ENCODE data around the gene TRIM43B.
"Not testable (repeated sequence)": the region's sequence is repeated elsewhere in the genome, so short reads cannot be mapped to it uniquely, and the experiment has no call there.

Gene TRIM43B

GRCh38 chr2:95484654-95485053 is at the start of gene TRIM43B:
TSS of gene TRIM43B (minus strand) at chr2:95484754. CDS start at chr2:95482714, 2,040 bp downstream.
- DNase-seq: not testable (repeated sequence)

- no peak for DNase-seq
These were observed 46.8 kb upstream of the TRIM43B start for GRCh38 chr2:95531254-95531771.

- DNase-seq: no peak
These were observed 46.2 kb upstream of the TRIM43B start for GRCh38 chr2:95530734-95531133.

- peak; percentile 34 to 49 for DNase-seq
These were observed 42.1 kb upstream of the TRIM43B start for GRCh38 chr2:95526360-95527341.

GRCh38 chr2:95525294-95526035 is 40.9 kb upstream of the TRIM43B start:
- no peak for DNase-seq

GRCh38 chr2:95524195-95524594 is 39.6 kb upstream of the TRIM43B start:
- no peak for DNase-seq

GRCh38 chr2:95514718-95515117 is 30.2 kb upstream of the TRIM43B start:
- no peak for DNase-seq

- not testable (repeated sequence) for DNase-seq
These were observed 29.7 kb upstream of the TRIM43B start for GRCh38 chr2:95514226-95514625.

- no peak for DNase-seq
These were observed 24.9 kb upstream of the TRIM43B start for GRCh38 chr2:95509408-95509807.

- no peak for DNase-seq
These were observed 20.7 kb upstream of the TRIM43B start for GRCh38 chr2:95505222-95505621.

GRCh38 chr2:95500854-95501253 is 16.3 kb upstream of the TRIM43B start:
- DNase-seq: no peak

GRCh38 chr2:95492076-95492475 is 7.5 kb upstream of the TRIM43B start:
- DNase-seq: not testable (repeated sequence)

- not testable (repeated sequence) for DNase-seq
These were observed 9.5 kb downstream of the TRIM43B start for GRCh38 chr2:95475025-95475424.

GRCh38 chr2:95467984-95468383 is 16.6 kb downstream of the TRIM43B start:
- DNase-seq: not testable (repeated sequence)

- not testable (repeated sequence) for DNase-seq
These were observed 18.0 kb downstream of the TRIM43B start for GRCh38 chr2:95466572-95466971.

- not testable (repeated sequence) for DNase-seq
These were observed 21.3 kb downstream of the TRIM43B start for GRCh38 chr2:95463292-95463691.

GRCh38 chr2:95445317-95445716 is 39.2 kb downstream of the TRIM43B start:
- DNase-seq: not testable (repeated sequence)

GRCh38 chr2:95442474-95443099 is 42.0 kb downstream of the TRIM43B start:
- DNase-seq: not testable (repeated sequence)

GRCh38 chr2:95435872-95436209 is 48.7 kb downstream of the TRIM43B start:
- DNase-seq: not testable (repeated sequence)

GRCh38 chr2:95435162-95435871 is 49.2 kb downstream of the TRIM43B start:
- not testable (repeated sequence) for DNase-seq

GRCh38 chr2:95434507-95435076 is 50.0 kb downstream of the TRIM43B start:
- not testable (repeated sequence) for DNase-seq

- DNase-seq: not testable (repeated sequence)
These were observed 50.6 kb downstream of the TRIM43B start for GRCh38 chr2:95433973-95434372.
